Left lobe of liver (tissue), 2 donors: ENCODE results near the gene SIN3B. TPM values are rescaled to one million over a fixed set of nuclear protein-coding genes. Genes with fewer than 3 reads are reported as not detected.

Source experiments
- ATAC-seq: fragments of 200-7000 bp; cut with Tn5 transposase; one replicate; pipeline ENCODE4 v1.9.1; 2020; ENCODE audit warnings: mild to moderate bottlenecking, moderate library complexity
- DNase-seq: peaks from one replicate; pipeline ENCODE4 v3.0.0-alpha.2; 2020; ENCODE audit warnings: low spot score
- total RNA-seq: library from RNA; stranded (reverse); gene quantifications from one replicate; pipeline ENCODE4 v1.2.1, GENCODE V29; 2021
- donor health status: DM: no; HTN: no; CAD: no; lungs with moderate emphysema.
- donor health status: DM: no; HTN: yes; CAD: no.

The SIN3B gene
- total RNA-seq, 1 donor from 2014 or later, result 15.0 TPM

GRCh38 chr19:16822648-16823047, 6.5 kb upstream of the SIN3B start:
- DNase-seq (no peak), ATAC-seq (no peak)

GRCh38 chr19:16824658-16825311, 4.4 kb upstream of the SIN3B start:
- ATAC-seq (no peak), DNase-seq (no peak)

GRCh38 chr19:16825312-16826052, 3.7 kb upstream of the SIN3B start:
- ATAC-seq, result peak; percentile 48
- peak; percentile 56 for DNase-seq

- no peak for ATAC-seq
- no peak for DNase-seq
These were observed 658 bp downstream of the SIN3B start for GRCh38 chr19:16829822-16830289.

- DNase-seq (no peak), ATAC-seq (no peak)
These were observed 1.5 kb downstream of the SIN3B start for GRCh38 chr19:16830679-16831078.

- no peak for ATAC-seq
These were observed 2.3 kb downstream of the SIN3B start for GRCh38 chr19:16831531-16831930.

GRCh38 chr19:16834747-16835146, 5.5 kb downstream of the SIN3B start:
- DNase-seq, result no peak
- no peak for ATAC-seq

More at GRCh38 chr19:16831531-16831930, 2.3 kb downstream of the SIN3B start:
- no peak for DNase-seq

- ATAC-seq, result peak; percentile 54
These were observed 7.2 kb downstream of the SIN3B start for GRCh38 chr19:16836115-16837034.

GRCh38 chr19:16837035-16837362, 7.8 kb downstream of the SIN3B start:
- no peak for DNase-seq
- ATAC-seq, result no peak

More at GRCh38 chr19:16836115-16837034, 7.2 kb downstream of the SIN3B start:
- no peak for DNase-seq

GRCh38 chr19:16841391-16841926, 12.3 kb downstream of the SIN3B start:
- ATAC-seq (no peak), DNase-seq (no peak)

GRCh38 chr19:16846901-16847300, 17.7 kb downstream of the SIN3B start:
- no peak for ATAC-seq

GRCh38 chr19:16847430-16847829, 18.2 kb downstream of the SIN3B start:
- DNase-seq, result no peak
- peak; percentile 52 for ATAC-seq

More at GRCh38 chr19:16846901-16847300, 17.7 kb downstream of the SIN3B start:
- no peak for DNase-seq

- no peak for DNase-seq
These were observed 20.0 kb downstream of the SIN3B start for GRCh38 chr19:16849168-16849567.

GRCh38 chr19:16850133-16850532, 20.9 kb downstream of the SIN3B start:
- DNase-seq (no peak), ATAC-seq (no peak)

More at GRCh38 chr19:16849168-16849567, 20.0 kb downstream of the SIN3B start:
- no peak for ATAC-seq

- DNase-seq (no peak), ATAC-seq (no peak)
These were observed 22.0 kb downstream of the SIN3B start for GRCh38 chr19:16851031-16851712.

GRCh38 chr19:16853066-16853465, 23.9 kb downstream of the SIN3B start:
- DNase-seq (no peak), ATAC-seq (no peak)

GRCh38 chr19:16856091-16856490, 26.9 kb downstream of the SIN3B start:
- ATAC-seq (no peak), DNase-seq (no peak)

GRCh38 chr19:16859626-16860025, 30.4 kb downstream of the SIN3B start:
- no peak for ATAC-seq
- DNase-seq, result no peak

- DNase-seq (no peak), ATAC-seq (no peak)
These were observed 30.9 kb downstream of the SIN3B start for GRCh38 chr19:16860118-16860517.

GRCh38 chr19:16861011-16861410, 31.8 kb downstream of the SIN3B start:
- no peak for ATAC-seq
- no peak for DNase-seq
